HG03064 (cell line): Measurements from ENCODE around the gene DYNC1H1.
"Not testable (repeated sequence)": the region's sequence is repeated elsewhere in the genome, so short reads cannot be mapped to it uniquely, and the experiment has no call there.

Experiments
- ATAC-seq: cut with Tn5 transposase; IDR thresholded peaks from one replicate; pipeline ENCODE4 v1.9.1; 2021; ENCODE audit warnings: low read depth; ENCODE audit not compliant: unreplicated experiment

Gene DYNC1H1

DNA sequence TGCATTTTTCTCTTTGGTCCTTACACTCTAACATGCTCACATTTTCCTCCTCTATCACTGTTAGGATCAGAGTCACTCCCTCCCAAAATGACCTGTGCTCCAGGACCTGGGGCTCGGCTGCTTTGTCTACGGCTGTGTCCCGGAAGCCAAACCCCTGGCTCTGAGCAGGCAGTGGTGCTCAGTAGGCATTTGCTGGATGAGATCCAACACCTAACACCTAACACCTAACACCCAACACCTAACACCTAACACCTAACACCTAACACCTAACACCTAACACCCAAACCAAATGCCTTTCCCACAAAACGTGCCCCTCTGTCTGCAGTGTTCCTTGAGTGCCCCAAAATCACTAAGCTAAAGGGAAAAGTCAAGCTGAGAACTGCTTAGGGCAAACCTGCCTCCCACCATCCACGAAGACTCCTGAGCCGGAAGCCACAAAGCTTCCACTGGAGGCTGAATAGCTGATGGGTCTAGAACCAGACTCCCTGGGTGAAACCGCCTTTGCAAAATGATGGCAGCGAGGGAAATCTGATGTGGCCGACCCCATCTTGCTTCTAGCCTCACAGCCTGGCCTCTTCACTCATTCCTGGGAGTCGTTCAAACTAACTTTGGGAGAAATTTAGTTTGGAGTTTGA is 93.2 kb downstream of the DYNC1H1 start:
- ATAC-seq, result no peak

- no peak for ATAC-seq
Observed at GRCh38 chr14:102058146-102058545, 93.8 kb downstream of the DYNC1H1 start.

GRCh38 chr14:102058961-102059360 is 94.6 kb downstream of the DYNC1H1 start:
- no peak for ATAC-seq

GRCh38 chr14:102063109-102063807 is 98.9 kb downstream of the DYNC1H1 start:
- no peak for ATAC-seq

DNA sequence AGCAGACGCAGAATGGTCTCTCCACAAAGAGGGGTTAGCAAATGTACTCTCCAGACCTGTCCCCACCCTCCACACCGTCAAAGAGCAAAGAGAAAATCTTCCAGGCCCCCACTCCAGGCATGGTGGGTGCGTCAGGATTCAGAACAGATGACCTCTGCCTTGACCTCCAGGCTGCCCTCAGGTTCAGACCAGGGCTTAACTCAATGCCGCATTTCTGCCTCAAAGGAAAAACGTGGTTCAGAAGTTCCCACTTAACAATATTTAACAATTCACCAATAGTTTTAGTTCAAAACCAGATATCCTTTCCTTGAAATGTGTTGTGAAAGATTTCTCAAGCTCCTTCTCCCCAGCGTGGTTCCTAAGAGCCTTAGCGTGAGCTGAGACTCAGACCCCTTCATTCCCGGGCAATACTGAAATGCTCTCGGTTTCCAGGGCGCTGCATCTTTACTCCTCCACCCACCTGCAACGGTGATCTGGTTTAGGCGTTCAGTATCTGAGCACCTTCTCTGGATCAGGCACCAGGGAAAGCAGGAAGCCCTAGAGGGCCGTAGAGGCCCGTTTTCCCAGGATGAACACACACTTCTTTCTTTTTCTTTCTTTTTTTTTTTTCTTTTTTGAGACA is 99.5 kb downstream of the DYNC1H1 start:
- ATAC-seq, result no peak

GRCh38 chr14:102064590-102064989 is 100.2 kb downstream of the DYNC1H1 start:
- not testable (repeated sequence) for ATAC-seq

DNA sequence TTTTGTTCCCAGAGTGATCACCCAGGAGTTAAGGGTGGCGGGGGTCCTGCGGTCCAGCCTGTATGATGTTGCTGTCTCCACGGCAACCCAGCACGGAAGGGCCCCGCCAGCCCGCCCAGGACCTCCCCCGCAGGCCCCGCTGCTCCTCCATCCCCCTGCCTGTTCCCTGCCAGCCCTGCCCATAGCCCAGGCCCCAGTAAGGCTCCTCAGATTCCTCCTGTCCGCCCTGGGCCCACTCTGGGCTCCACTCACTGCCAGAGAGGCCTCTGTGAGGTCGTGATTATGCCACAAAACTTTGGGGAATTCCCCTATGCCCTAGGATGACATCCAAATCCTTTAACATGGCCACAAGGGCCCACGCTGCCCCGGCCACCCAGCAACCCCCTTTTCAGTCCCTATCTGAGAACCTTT is 101.7 kb downstream of the DYNC1H1 start:
- no peak for ATAC-seq

DNA sequence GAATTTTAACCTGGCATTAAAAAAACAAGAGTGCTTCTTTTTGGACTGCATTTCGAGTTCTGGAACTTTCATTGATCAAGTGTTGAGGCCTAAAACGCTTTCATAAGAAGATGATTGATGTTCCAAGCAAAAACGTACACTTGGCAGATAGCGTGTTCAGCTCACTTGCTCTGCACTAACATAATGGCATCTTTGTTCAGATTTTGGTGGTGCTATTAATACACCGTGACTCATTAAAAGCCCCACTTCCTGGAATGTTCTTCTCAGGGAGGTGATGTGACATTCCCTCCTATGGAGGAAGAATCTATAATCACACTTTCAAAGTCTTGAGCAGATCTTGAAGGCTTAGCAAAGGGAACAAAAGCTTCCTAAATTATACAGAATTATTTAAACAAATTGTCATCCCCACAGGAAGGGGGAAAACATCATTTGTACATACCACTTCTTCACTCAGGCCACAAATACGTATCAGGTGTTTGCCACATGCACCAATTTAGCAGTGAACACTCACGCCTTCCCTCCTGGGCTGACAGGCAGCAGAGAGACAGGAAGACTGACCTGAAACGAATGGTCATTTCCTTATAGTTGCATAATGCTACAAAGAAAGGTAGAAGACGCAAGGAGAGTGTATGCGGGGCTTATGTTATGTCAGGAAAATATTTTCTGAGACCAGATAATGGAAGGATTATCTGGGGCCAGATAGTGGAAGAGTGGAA is 107.1 kb downstream of the DYNC1H1 start:
- ATAC-seq, result no peak

- no peak for ATAC-seq
Observed at GRCh38 chr14:102074415-102074964, 110.1 kb downstream of the DYNC1H1 start.

- ATAC-seq, result no peak
Observed at GRCh38 chr14:102075155-102075554, 110.8 kb downstream of the DYNC1H1 start.

- no peak for ATAC-seq
Observed at GRCh38 chr14:102077382-102077709, 113.0 kb downstream of the DYNC1H1 start.

DNA sequence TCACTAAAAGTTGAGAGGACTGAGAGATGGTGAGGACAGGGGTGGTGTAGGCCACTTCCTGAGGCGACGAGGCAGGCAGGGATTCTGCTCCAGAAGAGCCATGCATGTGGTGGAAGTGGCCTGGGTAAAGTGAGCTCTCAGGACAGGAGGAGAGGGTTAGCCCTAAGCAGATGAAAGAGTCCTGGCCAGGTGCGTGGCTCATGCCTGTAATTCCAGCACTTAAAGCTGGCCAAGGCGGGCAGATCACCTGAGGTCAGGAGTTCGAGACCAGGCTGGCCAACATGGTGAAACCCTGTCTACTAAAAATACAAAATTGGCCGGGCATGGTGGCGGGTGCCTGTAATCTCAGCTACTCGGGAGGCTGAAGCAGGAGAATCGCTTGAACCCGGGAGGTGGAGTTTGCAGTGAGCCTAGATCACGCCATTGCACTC is 114.0 kb downstream of the DYNC1H1 start:
- not testable (repeated sequence) for ATAC-seq

- ATAC-seq, result no peak
Observed at GRCh38 chr14:102078831-102079699, 114.7 kb downstream of the DYNC1H1 start.

GRCh38 chr14:102079700-102079979 is 115.3 kb downstream of the DYNC1H1 start:
- no peak for ATAC-seq

GRCh38 chr14:102080183-102081080 is 116.1 kb downstream of the DYNC1H1 start:
- no peak for ATAC-seq

GRCh38 chr14:102081231-102082080 is 117.1 kb downstream of the DYNC1H1 start:
- ATAC-seq, result no peak

- not testable (repeated sequence) for ATAC-seq
Observed at GRCh38 chr14:102084522-102084921, 120.1 kb downstream of the DYNC1H1 start.

DNA sequence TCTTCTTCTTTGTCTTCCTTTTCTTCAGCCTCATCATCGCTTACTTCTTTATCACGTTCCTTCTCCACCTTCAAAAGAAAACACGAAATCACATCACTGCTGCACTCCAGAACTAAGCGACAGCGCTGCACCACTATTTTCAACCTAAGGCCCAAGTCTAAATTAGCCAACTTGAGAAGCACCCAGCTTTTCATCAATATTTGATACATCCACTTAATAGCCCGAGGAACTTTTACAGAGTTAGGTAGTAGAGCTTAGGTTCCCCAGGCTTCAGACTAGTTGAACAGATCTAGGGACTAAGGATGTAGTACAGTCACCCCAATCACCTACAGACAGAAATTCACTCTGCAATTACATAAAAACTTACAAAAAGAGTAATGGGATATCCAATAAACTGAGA is 120.6 kb downstream of the DYNC1H1 start:
- ATAC-seq, result no peak
